HG03280 (cell line): ENCODE data around the gene WHAMM.
"Not testable (repeated sequence)": the region's sequence is repeated elsewhere in the genome, so short reads cannot be mapped to it uniquely, and the experiment has no call there.

Source experiments
- ATAC-seq: cut with Tn5 transposase; IDR thresholded peaks from one replicate; pipeline ENCODE4 v1.9.1; 2021; ENCODE audit warnings: mild to moderate bottlenecking, moderate library complexity; ENCODE audit not compliant: unreplicated experiment

The WHAMM gene

GRCh38 chr15:82864967-82865366 lies 55.5 kb downstream of the WHAMM start:
- ATAC-seq: no peak

GRCh38 chr15:82865581-82865980 lies 56.2 kb downstream of the WHAMM start:
- not testable (repeated sequence) for ATAC-seq

GRCh38 chr15:82865981-82866380 lies 56.6 kb downstream of the WHAMM start:
- ATAC-seq: not testable (repeated sequence)

- ATAC-seq: no peak
Measured at GRCh38 chr15:82870727-82871320, 61.4 kb downstream of the WHAMM start.

- no peak for ATAC-seq
Measured at GRCh38 chr15:82871358-82871757, 61.9 kb downstream of the WHAMM start.

- ATAC-seq: no peak
Measured at GRCh38 chr15:82871832-82872484, 62.5 kb downstream of the WHAMM start.

- ATAC-seq: no peak
Measured at GRCh38 chr15:82873000-82873680, 63.7 kb downstream of the WHAMM start.

- no peak for ATAC-seq
Measured at GRCh38 chr15:82874267-82874666, 64.8 kb downstream of the WHAMM start.

- ATAC-seq: no peak
Measured at GRCh38 chr15:82874961-82875360, 65.5 kb downstream of the WHAMM start.

GRCh38 chr15:82875411-82876003 lies 66.1 kb downstream of the WHAMM start:
- no peak for ATAC-seq

GRCh38 chr15:82877825-82878224 lies 68.4 kb downstream of the WHAMM start:
- no peak for ATAC-seq

GRCh38 chr15:82878325-82878724 lies 68.9 kb downstream of the WHAMM start:
- ATAC-seq: no peak

- ATAC-seq: no peak
Measured at GRCh38 chr15:82880704-82881103, 71.3 kb downstream of the WHAMM start.

GRCh38 chr15:82881747-82882146 lies 72.3 kb downstream of the WHAMM start:
- no peak for ATAC-seq

GRCh38 chr15:82882273-82882928 lies 73.0 kb downstream of the WHAMM start:
- ATAC-seq: no peak
